Naive B cell (primary cell): ENCODE data around the gene SNX9. TPM values are rescaled to one million over a fixed set of nuclear protein-coding genes. Genes with fewer than 3 reads are reported as not detected.
"Not testable (repeated sequence)": the region's sequence is repeated elsewhere in the genome, so short reads cannot be mapped to it uniquely, and the experiment has no call there.

ENCODE experiments used
- ATAC-seq, 2 donors: fragments of 150-1000 bp; cut with Tn5 transposase; 2 replicates each; pipeline ENCODE4 v1.10.0; 2021; ENCODE audit warnings: low read depth in 2 of 2, mild to moderate bottlenecking in 2 of 2, moderate library complexity in 2 of 2
- DNase-seq: peaks from one replicate; pipeline ENCODE4 v3.0.0; 2022
- H3K27ac Mint-ChIP-seq, 6 donors: one replicate each; pipeline ENCODE4 v1.8.0; 2020 to 2022; ENCODE audit warnings: mild to moderate bottlenecking in 6 of 6, mixed read lengths in 6 of 6, moderate library complexity in 5 of 6, inconsistent platforms in 2 of 6
- H3K27me3 Mint-ChIP-seq, 3 donors: one replicate each; pipeline ENCODE4 v1.8.0; 2021 to 2022; ENCODE audit warnings: mixed read lengths in 3 of 3, mild to moderate bottlenecking in 1 of 3
- H3K36me3 Mint-ChIP-seq, 2 donors: one replicate each; pipeline ENCODE4 v1.8.0; 2020 to 2022; ENCODE audit warnings: mixed read lengths in 2 of 2, inconsistent platforms in 1 of 2, mild to moderate bottlenecking in 1 of 2
- H3K4me1 Mint-ChIP-seq, 3 donors: one replicate each; pipeline ENCODE4 v1.8.0; 2020 to 2022; ENCODE audit warnings: mixed read lengths in 3 of 3, inconsistent platforms in 1 of 3, mild to moderate bottlenecking in 1 of 3, moderate library complexity in 1 of 3
- H3K4me3 Mint-ChIP-seq, 8 donors: one replicate each; pipeline ENCODE4 v1.8.0; 2020 to 2022; ENCODE audit warnings: mild to moderate bottlenecking in 8 of 8, mixed read lengths in 8 of 8, moderate library complexity in 8 of 8, inconsistent platforms in 2 of 8
- H3K9me3 Mint-ChIP-seq, 7 donors: one replicate each; pipeline ENCODE4 v1.8.0; 2020 to 2022; ENCODE audit warnings: mixed read lengths in 7 of 7, mild to moderate bottlenecking in 5 of 7, inconsistent platforms in 2 of 7, moderate library complexity in 1 of 7
- polyA plus RNA-seq, 6 donors: library from polyadenylated mRNA; unstranded; fragments of 300-500 nt; fragmentation: Illumina TruSeq; gene quantifications; one replicate each; pipeline ENCODE4 v1.2.3, GENCODE V29; 2021; ENCODE audit warnings: low read depth in 6 of 6

Gene SNX9
- polyA plus RNA-seq, 6 donors from 2014 or later, result 19.7 to 28.3 (median 25.7) TPM

GRCh38 chr6:157955675-157956074 is 132.6 kb downstream of the SNX9 start:
- Mint-ChIP-seq H3K27ac (no peak overlapping the region), H3K9me3 (peaks cover 15 to 38% (median 30%) of the 10 kb centered on the region in 7 donors), H3K27me3 (peaks cover 0 to 15% (median 6%) of the 10 kb centered on the region in 3 donors), H3K4me3 (no peak overlapping the region), H3K36me3 (peaks cover 7 to 22% of the 10 kb centered on the region in 2 donors), H3K4me1 (peaks cover 0 to 5% (median 3%) of the 10 kb centered on the region in 3 donors)
- DNase-seq, result no peak
- no peak for ATAC-seq

- no peak overlapping the region for H3K27ac Mint-ChIP-seq
- no peak for ATAC-seq
- DNase-seq, result no peak
- peaks cover 3 to 15% (median 6%) of the 10 kb centered on the region in 3 donors for H3K27me3 Mint-ChIP-seq
- H3K4me3 Mint-ChIP-seq, result no peak overlapping the region
- peaks cover 12 to 36% (median 24%) of the 10 kb centered on the region in 7 donors for H3K9me3 Mint-ChIP-seq
- peaks cover 7 to 22% of the 10 kb centered on the region in 2 donors for H3K36me3 Mint-ChIP-seq
- H3K4me1 Mint-ChIP-seq, result peaks cover 0 to 5% (median 3%) of the 10 kb centered on the region in 3 donors
Observed at GRCh38 chr6:157956171-157956730, 133.2 kb downstream of the SNX9 start.

- peaks cover 4 to 7% (median 5%) of the 10 kb centered on the region in 3 donors for H3K4me1 Mint-ChIP-seq
- peak overlapping the region in 1 of 6 donors; percentile 17 for H3K27ac Mint-ChIP-seq
- H3K27me3 Mint-ChIP-seq, result peaks cover 14 to 18% (median 16%) of the 10 kb centered on the region in 3 donors
Observed at GRCh38 chr6:157959451-157960227, 136.6 kb downstream of the SNX9 start.

GRCh38 chr6:157961153-157961831 is 138.2 kb downstream of the SNX9 start:
- no peak for DNase-seq
- Mint-ChIP-seq H3K27me3 (peaks cover 14 to 25% (median 16%) of the 10 kb centered on the region in 3 donors), H3K4me3 (no peak overlapping the region), H3K36me3 (peaks cover 7 to 28% of the 10 kb centered on the region in 2 donors), H3K27ac (no peak overlapping the region), H3K4me1 (peaks cover 4 to 7% (median 5%) of the 10 kb centered on the region in 3 donors), H3K9me3 (peaks cover 11 to 35% (median 29%) of the 10 kb centered on the region in 7 donors)
- ATAC-seq, result no peak

More at GRCh38 chr6:157959451-157960227, 136.6 kb downstream of the SNX9 start:
- H3K4me3 Mint-ChIP-seq, result no peak overlapping the region
- peaks cover 11 to 32% (median 26%) of the 10 kb centered on the region in 7 donors for H3K9me3 Mint-ChIP-seq
- ATAC-seq (no peak), DNase-seq (no peak)
- H3K36me3 Mint-ChIP-seq, result peaks cover 7 to 22% of the 10 kb centered on the region in 2 donors

- peaks cover 7 to 28% of the 10 kb centered on the region in 2 donors for H3K36me3 Mint-ChIP-seq
- peaks cover 11 to 35% (median 29%) of the 10 kb centered on the region in 7 donors for H3K9me3 Mint-ChIP-seq
- no peak overlapping the region for H3K4me3 Mint-ChIP-seq
- peaks cover 4 to 7% (median 5%) of the 10 kb centered on the region in 3 donors for H3K4me1 Mint-ChIP-seq
- H3K27ac Mint-ChIP-seq, result no peak overlapping the region
- no peak for ATAC-seq
- peaks cover 14 to 27% (median 16%) of the 10 kb centered on the region in 3 donors for H3K27me3 Mint-ChIP-seq
- DNase-seq, result no peak
Observed at GRCh38 chr6:157961832-157962575, 139.0 kb downstream of the SNX9 start.

GRCh38 chr6:157962601-157963302 is 139.7 kb downstream of the SNX9 start:
- DNase-seq (no peak), ATAC-seq (no peak)
- H3K27ac Mint-ChIP-seq, result peak overlapping the region in 2 of 6 donors; percentile 67 to 75
- peaks cover 14 to 27% (median 16%) of the 10 kb centered on the region in 3 donors for H3K27me3 Mint-ChIP-seq
- H3K4me3 Mint-ChIP-seq, result peak overlapping the region in 2 of 8 donors; percentile 0 to 27
- H3K36me3 Mint-ChIP-seq, result peaks cover 7 to 28% of the 10 kb centered on the region in 2 donors
- peaks cover 11 to 33% (median 26%) of the 10 kb centered on the region in 7 donors for H3K9me3 Mint-ChIP-seq
- H3K4me1 Mint-ChIP-seq, result peaks cover 4 to 7% (median 5%) of the 10 kb centered on the region in 3 donors

GRCh38 chr6:157964100-157964499 is 141.1 kb downstream of the SNX9 start:
- Mint-ChIP-seq H3K27me3 (peaks cover 14 to 27% (median 19%) of the 10 kb centered on the region in 3 donors), H3K4me3 (peak overlapping the region in 1 of 8 donors; percentile 29), H3K27ac (no peak overlapping the region), H3K9me3 (peaks cover 7 to 21% (median 14%) of the 10 kb centered on the region in 7 donors), H3K4me1 (peaks cover 4 to 7% (median 5%) of the 10 kb centered on the region in 3 donors), H3K36me3 (peaks cover under 1 to 19% of the 10 kb centered on the region in 2 donors)
- DNase-seq, result no peak
- ATAC-seq, result no peak

- no peak for DNase-seq
- no peak overlapping the region for H3K4me3 Mint-ChIP-seq
- peaks cover 4 to 7% (median 5%) of the 10 kb centered on the region in 3 donors for H3K4me1 Mint-ChIP-seq
- H3K9me3 Mint-ChIP-seq, result peaks cover 0 to 9% (median 3%) of the 10 kb centered on the region in 7 donors
- peaks cover 17 to 23% (median 20%) of the 10 kb centered on the region in 3 donors for H3K27me3 Mint-ChIP-seq
- H3K27ac Mint-ChIP-seq, result no peak overlapping the region
- H3K36me3 Mint-ChIP-seq, result peaks cover 0 to 6% of the 10 kb centered on the region in 2 donors
- ATAC-seq, result no peak
Observed at GRCh38 chr6:157965387-157965786, 142.3 kb downstream of the SNX9 start.

- H3K27me3 Mint-ChIP-seq, result peaks cover 18 to 31% (median 25%) of the 10 kb centered on the region in 3 donors
- H3K27ac Mint-ChIP-seq, result no peak overlapping the region
- DNase-seq, result no peak
- H3K36me3 Mint-ChIP-seq, result peaks cover 0 to 6% of the 10 kb centered on the region in 2 donors
- ATAC-seq, result no peak
- H3K4me1 Mint-ChIP-seq, result peaks cover 4 to 7% (median 5%) of the 10 kb centered on the region in 3 donors
- no peak overlapping the region for H3K4me3 Mint-ChIP-seq
- peaks cover 0 to 6% (median 3%) of the 10 kb centered on the region in 7 donors for H3K9me3 Mint-ChIP-seq
Observed at GRCh38 chr6:157966589-157966977, 143.5 kb downstream of the SNX9 start.

- H3K27ac Mint-ChIP-seq, result no peak overlapping the region
- peaks cover 0 to 6% (median 3%) of the 10 kb centered on the region in 7 donors for H3K9me3 Mint-ChIP-seq
Observed at GRCh38 chr6:157967020-157967419, 144.0 kb downstream of the SNX9 start.

GRCh38 chr6:157967486-157967885 is 144.4 kb downstream of the SNX9 start:
- H3K27me3 Mint-ChIP-seq, result peaks cover 18 to 31% (median 24%) of the 10 kb centered on the region in 3 donors
- peaks cover 0 to 6% (median 3%) of the 10 kb centered on the region in 7 donors for H3K9me3 Mint-ChIP-seq
- peaks cover 0 to 6% of the 10 kb centered on the region in 2 donors for H3K36me3 Mint-ChIP-seq
- DNase-seq, result no peak
- H3K4me1 Mint-ChIP-seq, result peaks cover 4 to 7% (median 5%) of the 10 kb centered on the region in 3 donors
- H3K27ac Mint-ChIP-seq, result no peak overlapping the region
- ATAC-seq, result no peak
- no peak overlapping the region for H3K4me3 Mint-ChIP-seq

More at GRCh38 chr6:157967020-157967419, 144.0 kb downstream of the SNX9 start:
- ATAC-seq (no peak), DNase-seq (no peak)
- peaks cover 0 to 6% of the 10 kb centered on the region in 2 donors for H3K36me3 Mint-ChIP-seq
- peaks cover 18 to 31% (median 25%) of the 10 kb centered on the region in 3 donors for H3K27me3 Mint-ChIP-seq
- H3K4me3 Mint-ChIP-seq, result no peak overlapping the region
- peaks cover 4 to 7% (median 5%) of the 10 kb centered on the region in 3 donors for H3K4me1 Mint-ChIP-seq

- H3K4me1 Mint-ChIP-seq, H3K9me3 Mint-ChIP-seq, H3K27ac Mint-ChIP-seq, H3K36me3 Mint-ChIP-seq, H3K4me3 Mint-ChIP-seq, DNase-seq, ATAC-seq: not testable (repeated sequence)
- H3K27me3 Mint-ChIP-seq, result peaks cover 13 to 24% (median 14%) of the 10 kb centered on the region in 3 donors
Observed at GRCh38 chr6:157972177-157972576, 149.1 kb downstream of the SNX9 start.
